Midbrain (tissue), 1 donor: ENCODE results near the gene EGFLAM.

ENCODE experiments used
- DNase-seq: peaks from one replicate; lab custom pipeline; 2025; lab: John Stamatoyannopoulos, UW

The EGFLAM gene

DNA sequence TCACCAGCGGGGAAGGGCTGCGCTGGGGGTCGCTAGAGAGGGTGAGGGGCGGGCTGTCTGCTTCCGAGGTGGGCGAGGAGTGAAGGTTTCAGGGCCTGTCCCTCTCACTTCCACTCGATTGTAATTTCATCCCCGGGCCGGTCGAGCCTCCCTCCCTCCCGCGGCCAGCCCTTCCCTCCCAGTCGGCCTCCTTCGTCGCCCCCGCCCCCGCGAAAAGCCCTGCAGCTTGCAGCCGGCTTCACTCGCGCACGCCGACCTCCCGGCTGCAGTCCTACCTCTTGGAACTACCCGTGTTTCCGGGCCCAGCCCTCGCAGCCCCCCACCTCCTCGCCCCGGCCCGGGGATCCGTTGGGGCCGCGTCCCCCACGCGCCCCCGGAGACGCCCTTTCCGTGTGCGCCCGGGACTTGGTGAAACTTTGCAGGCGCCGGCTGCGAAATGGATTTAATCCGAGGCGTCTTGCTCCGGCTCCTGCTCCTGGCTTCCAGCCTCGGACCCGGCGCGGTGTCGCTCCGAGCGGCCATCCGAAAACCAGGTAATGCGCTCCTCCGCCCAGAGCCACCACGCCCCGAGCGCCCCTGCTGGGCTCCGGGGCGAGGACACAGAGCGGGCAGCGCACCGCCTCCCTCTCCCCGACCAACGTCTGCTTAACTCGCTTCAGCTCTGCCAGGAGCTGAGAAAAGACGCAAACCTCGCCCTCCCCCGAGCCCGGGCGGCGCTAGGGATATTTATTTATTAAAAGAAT is at the start of gene EGFLAM:
Gene EGFLAM (plus strand): TSS at position 241 of the 743 bp plus-strand sequence. CDS start 196 bp downstream, at position 437.
- DNase-seq = no peak

GRCh38 chr5:38208782-38209378 is 49.5 kb upstream of the EGFLAM start:
- peak; percentile 38 for DNase-seq

DNA sequence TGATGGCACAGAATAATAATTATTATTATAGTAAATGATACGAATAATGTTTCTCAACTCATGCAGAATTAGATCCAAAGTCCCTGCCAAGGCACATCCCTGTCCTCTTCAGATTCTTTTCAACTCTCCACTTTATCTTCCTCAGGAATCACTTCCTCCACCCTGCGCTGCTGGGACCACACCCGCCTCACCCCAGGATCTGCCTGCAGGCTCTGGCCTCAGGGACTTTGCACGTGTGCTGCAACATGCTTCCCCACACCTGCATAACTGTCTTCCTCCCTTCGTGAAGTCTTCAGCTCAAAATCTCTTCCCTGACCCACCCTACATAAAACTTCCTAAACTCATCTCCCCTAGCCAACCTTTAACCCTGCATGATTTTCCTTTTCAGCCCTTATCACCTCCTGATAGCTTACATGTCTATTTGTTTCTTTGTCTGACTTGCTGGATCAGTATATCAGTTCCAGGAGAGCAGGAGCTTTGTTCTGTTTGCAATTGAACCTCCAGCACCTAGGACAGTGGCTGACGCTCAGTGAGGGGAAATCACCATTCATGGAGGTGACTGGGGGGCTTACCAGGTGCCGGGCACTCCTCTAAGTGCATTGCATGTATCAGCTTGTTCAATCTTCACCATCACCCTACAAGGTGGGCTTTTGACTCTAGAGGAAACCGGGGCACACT is 47.5 kb upstream of the EGFLAM start:
- no peak for DNase-seq

DNA sequence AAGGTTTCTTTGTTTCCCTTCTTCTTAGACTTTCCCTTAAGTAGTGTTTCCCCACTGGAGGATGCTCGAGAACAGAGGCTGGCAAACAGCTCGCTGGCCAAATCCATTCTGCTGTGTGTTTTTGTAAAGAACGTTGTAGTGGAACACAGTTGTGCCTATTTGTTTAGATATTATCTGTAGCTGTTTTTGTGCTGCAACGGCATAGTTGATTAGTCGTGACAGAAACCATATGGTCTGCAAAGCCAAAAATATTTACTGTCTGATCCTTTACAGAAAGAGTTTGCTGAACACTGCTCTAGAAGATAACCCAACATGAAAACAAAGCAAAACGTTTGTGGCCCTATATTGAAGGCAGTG is 47.0 kb upstream of the EGFLAM start:
- no peak for DNase-seq

DNA sequence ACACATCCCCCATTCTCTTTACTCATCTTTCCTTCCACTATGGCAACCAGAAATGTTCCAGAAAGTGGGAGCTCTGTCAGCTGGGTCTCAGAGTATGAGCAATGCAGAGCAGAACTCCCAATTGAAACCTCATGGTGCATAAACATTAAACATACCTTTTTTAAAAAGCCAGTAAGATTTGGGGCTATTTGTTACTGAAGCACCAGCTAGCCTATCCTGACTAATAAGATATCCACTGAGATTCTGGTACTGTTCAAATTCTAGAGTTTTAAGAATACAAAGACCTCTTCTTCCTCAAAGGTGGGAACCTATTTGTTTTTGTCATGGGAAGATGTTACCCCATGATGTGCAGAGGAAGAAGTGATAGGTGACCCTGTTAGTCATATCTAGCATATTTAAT is 46.1 kb upstream of the EGFLAM start:
- no peak for DNase-seq

- DNase-seq = no peak
Observed at GRCh38 chr5:38226091-38226490, 32.3 kb upstream of the EGFLAM start.

DNA sequence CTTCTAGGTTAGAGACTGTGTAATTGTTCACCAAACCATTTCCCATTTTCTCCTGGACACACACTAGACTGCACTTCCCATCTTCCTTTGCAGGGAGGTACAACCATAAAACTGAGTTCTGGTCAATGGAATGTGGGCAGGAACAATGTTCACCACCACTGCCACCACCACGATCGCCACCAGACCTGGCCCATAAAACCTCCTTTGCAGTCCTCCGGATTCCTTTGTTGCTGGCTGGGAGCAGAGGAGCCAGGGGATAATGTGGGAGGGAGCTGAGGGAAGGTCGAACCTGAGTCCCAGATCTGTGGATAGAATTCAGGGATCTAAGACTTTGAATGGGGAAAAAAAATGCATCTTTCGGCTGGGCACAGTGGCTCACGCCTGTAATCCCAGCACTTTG is 29.4 kb upstream of the EGFLAM start:
- DNase-seq = no peak

DNA sequence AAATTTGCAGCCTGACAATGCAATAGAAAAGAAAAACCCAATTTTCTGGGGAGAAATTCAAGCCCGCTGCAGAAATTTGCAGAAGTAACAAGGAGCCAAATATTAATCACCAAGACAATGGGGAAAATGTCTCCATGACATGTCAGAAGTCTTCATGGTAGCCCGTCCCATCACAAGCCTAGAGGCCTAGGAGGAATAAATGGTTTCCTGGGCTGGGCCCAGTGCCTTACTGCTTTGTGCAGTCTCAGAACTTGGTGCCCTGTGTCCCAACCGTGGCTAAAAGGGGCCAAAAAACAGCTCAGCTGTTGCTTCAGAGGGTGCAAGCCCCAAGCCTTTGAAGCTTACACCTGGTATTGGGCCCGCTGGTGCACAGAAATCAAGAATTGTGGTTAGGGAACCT is 23.6 kb upstream of the EGFLAM start:
- DNase-seq = no peak

- DNase-seq = no peak
Observed at GRCh38 chr5:38237681-38238080, 20.7 kb upstream of the EGFLAM start.

DNA sequence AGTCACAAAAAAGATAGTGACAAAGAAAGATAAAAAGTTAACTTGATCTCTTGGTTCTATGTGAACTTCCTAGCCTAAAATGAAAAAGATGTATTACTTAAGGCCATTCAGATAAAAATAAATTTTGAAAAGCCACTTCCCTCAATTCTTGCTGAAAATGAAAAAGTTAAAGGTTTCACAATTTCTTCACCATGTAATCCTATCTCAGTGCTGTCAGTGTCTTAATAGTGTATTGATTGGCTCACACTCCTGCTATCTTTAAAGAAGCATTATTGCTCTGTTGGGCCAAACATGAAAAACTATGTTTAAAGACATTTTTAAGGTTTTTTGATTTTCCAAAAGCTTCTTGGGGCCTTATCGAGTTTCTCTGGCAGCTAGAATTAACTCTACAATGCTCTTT is 18.1 kb upstream of the EGFLAM start:
- DNase-seq = no peak

DNA sequence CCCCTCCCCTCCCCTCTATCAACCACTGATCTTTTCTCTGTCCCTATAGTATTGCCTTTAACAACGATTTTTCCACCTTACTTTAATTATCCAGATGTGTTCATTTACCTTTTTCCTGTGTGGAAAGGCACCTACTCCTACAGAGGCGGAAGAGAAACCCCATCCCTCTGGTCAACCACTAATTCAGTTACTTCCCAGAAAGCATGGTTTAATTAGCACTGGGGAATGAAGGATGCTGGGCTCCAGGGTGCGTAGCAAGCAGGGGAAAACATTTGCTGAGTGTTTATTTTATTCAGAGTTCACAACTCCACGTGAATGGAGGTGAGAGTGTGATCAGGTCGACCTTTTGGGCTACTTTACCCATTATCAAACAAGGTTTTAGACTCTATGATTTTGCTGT is 16.7 kb upstream of the EGFLAM start:
- no peak for DNase-seq

DNA sequence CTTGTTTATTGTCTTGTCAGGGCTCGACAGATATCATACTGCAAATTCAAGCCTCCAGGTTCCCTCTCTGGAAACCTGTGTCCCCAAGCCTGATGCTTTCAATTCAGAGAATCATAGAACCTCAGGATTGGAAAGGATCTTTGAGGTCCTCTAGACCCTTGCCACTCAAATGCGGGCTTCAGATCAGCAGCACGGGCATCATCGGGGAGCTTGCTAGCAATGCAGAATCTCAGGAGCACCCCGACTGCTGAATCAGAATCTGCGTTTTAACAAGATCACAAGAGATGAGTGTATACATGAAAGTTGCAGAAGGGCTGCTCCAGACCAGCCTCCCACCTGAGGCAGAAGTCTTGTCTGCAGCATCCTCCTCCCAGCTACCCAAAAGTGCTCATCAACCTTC is 13.1 kb upstream of the EGFLAM start:
- no peak for DNase-seq

GRCh38 chr5:38249301-38249700 is 9.1 kb upstream of the EGFLAM start:
- no peak for DNase-seq

DNA sequence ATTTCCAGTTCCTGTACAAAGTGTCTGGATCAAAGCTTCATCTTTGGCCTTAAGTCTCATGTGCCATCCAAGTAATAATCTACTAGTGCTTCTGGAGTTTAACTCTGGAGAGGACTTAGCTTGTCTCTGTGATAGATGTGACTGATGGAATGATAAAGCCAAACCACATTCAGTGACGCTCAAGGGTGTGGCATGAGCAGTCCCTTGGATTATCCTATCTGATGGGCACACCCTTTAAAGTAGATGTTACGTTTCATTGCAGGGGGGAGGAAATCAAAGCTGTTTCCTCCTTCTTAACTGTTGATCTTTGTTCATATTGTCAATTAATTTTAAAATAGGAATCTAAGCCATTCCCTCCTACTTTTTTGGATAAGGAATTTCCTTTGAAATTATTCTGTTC is 8.5 kb upstream of the EGFLAM start:
- no peak for DNase-seq

DNA sequence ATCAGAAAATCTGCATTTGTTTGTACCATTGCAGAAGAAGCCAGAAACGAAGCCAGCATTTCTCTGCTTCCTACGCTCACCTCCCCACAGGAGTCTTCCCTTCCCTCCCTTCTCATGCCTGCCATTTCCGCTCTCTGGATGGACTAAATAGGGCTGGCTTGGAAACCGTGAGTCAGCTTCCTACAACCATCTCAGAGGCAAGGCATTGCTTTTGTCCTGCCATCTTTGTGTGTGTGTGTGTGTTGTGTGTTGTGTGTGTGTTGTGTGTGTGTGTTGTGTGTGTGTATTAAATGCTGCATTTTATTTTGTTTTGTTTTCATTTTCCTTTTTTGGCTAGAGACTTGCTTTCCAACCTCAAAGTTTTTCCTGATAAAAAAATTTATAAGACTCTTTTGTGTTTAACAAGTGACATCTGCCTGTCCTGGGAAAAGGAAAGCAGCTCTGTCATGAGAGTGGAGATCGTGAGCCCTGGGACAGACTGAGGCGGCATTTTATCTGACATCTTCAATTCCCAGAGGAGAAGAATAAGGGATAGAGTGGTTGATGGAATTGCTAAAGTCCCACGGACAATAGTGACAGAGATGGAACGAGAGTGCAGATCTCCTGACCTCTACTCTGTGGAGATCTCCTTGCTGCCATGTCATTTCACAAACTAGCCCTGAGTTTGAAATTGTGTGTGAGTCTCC is 7.5 kb upstream of the EGFLAM start:
- DNase-seq = no peak

- DNase-seq = no peak
Observed at GRCh38 chr5:38253759-38254158, 4.6 kb upstream of the EGFLAM start.

DNA sequence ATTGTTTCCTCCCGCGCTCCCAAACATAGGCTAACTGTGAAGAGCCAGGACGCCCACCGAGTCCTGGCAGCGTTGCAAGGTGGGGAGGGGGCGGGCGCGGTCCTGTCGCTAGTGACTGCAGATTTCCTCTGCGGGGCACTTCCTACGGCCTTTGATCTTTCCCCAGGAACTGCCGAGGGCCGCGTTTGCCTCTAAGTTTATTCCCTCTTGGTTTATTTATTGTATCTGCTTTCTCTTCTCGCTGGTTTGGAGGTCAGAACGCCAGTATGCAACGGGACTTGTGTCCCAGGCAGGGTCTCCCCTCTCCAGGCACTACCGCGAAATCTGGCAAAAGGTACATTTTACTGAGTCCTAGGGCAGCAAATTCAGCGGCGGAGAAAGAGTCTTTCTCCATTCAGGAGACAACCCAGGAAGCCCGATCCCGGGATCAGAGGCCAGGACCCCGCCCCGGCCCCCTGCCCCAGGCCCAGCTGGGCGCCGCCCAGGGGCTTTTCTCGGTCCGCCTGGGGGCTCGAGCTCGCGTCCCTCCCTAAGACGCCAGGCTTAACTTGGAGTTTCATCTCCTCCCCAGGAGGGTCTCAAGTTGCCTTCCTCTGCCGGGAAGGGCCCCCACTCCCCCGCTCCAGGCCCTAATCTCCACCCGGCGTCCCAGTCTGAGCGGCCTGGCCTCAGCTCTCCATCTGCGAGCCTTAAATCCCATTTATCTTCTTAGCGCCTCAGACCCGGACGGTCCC is 884 bp upstream of the EGFLAM start:
- no peak for DNase-seq

- DNase-seq = no peak
Observed at GRCh38 chr5:38258042-38258318, 379 bp upstream of the EGFLAM start.

DNA sequence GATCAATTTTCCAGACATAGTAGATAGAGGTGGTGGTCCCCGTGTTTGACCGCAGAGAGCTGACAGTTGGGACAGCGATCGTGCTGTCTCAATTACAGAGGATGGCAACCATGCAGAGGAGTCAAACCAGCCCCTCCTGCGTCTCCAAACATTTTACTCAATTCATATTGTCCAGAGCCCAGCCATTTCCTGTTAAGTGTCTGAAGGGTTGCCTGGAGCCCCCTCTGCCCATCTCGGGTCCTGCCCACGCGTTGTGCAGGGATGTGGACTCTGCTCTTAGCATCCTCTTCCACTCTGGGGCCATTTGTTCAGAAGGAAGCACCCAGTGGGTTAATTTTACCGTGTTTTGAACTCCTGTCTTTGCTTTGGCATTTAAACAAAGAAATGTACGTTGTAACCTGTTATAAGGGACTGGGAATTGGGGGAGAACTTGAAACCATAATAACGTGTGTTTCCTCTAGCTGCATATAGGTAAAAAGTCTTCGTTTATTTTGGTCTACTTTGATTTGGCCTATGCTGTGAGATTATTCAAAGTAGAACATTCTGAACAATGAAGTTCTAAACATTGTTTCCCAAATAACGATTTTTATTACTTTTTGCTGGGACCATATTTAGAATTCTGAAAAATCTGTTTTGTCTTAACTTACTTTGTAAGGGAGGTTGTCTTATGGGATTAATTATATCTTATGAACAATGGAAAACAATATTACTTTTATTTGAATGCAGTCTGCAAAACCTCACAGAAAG is 876 bp downstream of the EGFLAM start:
- DNase-seq = no peak

GRCh38 chr5:38259809-38260160 is 1.4 kb downstream of the EGFLAM start:
- no peak for DNase-seq

DNA sequence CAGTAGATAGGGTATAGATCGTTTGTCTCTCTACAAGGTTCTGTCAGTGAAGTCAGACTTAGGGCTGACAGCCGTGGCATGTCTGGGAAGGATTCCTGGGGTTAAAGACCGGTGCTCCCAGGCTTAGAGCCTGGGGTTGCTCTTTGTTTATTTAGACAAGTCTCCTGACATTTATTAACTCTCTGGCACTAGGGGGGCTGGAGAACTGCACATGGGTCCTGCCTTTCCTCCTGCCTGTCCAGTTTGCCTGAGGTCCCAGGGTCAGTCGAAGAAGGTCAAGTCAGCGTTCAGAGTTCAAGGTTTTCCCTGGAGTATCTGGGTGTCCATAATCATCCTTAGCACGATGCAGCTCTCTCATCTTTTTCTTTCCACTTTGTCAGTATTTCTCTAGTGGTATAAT is 5.6 kb downstream of the EGFLAM start:
- DNase-seq = no peak
